Parathyroid adenoma (tissue), 2 donors: ENCODE data around the gene PCBD2.

ENCODE experiments used
- H2AFZ ChIP-seq: fragments of 300-600 bp; sonication (generic); one replicate; pipeline ENCODE4 v1.7.0; 2017; ENCODE audit warnings: antibody characterized with exemption, mild to moderate bottlenecking
- H3K27ac ChIP-seq: fragments of 300-600 bp; sonication (generic); one replicate; pipeline ENCODE4 v1.7.0; 2017
- H3K27me3 ChIP-seq: fragments of 300-600 bp; sonication (generic); one replicate; pipeline ENCODE4 v1.7.0; 2017; ENCODE audit warnings: low read length; ENCODE audit not compliant: control insufficient read depth, insufficient read depth
- H3K36me3 ChIP-seq: fragments of 300-600 bp; sonication (generic); one replicate; pipeline ENCODE4 v1.7.0; 2017; ENCODE audit warnings: low read length; ENCODE audit not compliant: control insufficient read depth, insufficient read depth
- H3K4me1 ChIP-seq: fragments of 300-600 bp; sonication (generic); one replicate; pipeline ENCODE4 v1.7.0; 2017; ENCODE audit warnings: control low read depth
- H3K4me2 ChIP-seq: fragments of 300-600 bp; sonication (generic); one replicate; pipeline ENCODE4 v1.7.0; 2017; ENCODE audit warnings: low read length
- H3K4me3 ChIP-seq: fragments of 300-600 bp; sonication (generic); one replicate; pipeline ENCODE4 v1.7.0; 2017; ENCODE audit warnings: low read depth, low read length
- H3K79me2 ChIP-seq: fragments of 300-600 bp; sonication (generic); one replicate; pipeline ENCODE4 v1.7.0; 2017; ENCODE audit warnings: control low read depth
- H3K9ac ChIP-seq: fragments of 300-600 bp; sonication (generic); one replicate; pipeline ENCODE4 v1.7.0; 2017; ENCODE audit warnings: mild to moderate bottlenecking
- H3K9me3 ChIP-seq: fragments of 300-600 bp; sonication (generic); one replicate; pipeline ENCODE4 v1.7.0; 2017; ENCODE audit warnings: low read length; ENCODE audit not compliant: control insufficient read depth
- TF ChIP-seq, protein P1 (sequence below): fragments of 300-600 bp; sonication (generic); IDR thresholded peaks from one replicate; pipeline ENCODE4 v1.7.0; 2017; ENCODE audit warnings: antibody characterized with exemption, mild to moderate bottlenecking
- donor health status: primary hyperparathyroidism.

Gene PCBD2

DNA sequence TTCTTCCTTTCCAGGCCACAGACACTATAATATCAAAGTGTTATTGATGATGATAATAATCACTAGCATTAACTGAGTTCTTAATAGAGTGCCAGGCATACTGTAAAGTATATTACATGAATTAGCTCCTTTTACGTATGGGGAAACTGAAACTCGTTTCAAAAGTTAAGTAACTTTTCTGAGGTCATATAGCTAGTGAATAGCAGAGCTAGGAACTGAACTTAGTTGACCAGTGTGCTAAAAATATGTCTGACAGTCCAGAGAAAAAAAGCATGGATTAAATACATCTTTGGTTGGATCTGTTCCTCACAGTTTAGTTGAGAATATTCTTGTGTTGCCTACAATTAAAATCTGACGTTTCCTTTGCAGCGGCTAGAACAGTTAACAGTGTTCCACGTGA, 44.4 kb downstream of the PCBD2 start:
- Histone ChIP-seq H2AFZ (no peak overlapping the region), H3K4me3 (no peak overlapping the region), H3K27ac (no peak overlapping the region), H3K4me2 (no peak overlapping the region), H3K9me3 (no peaks in the 10 kb centered on the region), H3K9ac (no peak overlapping the region), H3K27me3 (no peaks in the 10 kb centered on the region), H3K79me2 (no peaks in the 10 kb centered on the region), H3K36me3 (no peaks in the 10 kb centered on the region), H3K4me1 (peaks cover 4% of the 10 kb centered on the region)
- TF ChIP-seq, protein P1, sequence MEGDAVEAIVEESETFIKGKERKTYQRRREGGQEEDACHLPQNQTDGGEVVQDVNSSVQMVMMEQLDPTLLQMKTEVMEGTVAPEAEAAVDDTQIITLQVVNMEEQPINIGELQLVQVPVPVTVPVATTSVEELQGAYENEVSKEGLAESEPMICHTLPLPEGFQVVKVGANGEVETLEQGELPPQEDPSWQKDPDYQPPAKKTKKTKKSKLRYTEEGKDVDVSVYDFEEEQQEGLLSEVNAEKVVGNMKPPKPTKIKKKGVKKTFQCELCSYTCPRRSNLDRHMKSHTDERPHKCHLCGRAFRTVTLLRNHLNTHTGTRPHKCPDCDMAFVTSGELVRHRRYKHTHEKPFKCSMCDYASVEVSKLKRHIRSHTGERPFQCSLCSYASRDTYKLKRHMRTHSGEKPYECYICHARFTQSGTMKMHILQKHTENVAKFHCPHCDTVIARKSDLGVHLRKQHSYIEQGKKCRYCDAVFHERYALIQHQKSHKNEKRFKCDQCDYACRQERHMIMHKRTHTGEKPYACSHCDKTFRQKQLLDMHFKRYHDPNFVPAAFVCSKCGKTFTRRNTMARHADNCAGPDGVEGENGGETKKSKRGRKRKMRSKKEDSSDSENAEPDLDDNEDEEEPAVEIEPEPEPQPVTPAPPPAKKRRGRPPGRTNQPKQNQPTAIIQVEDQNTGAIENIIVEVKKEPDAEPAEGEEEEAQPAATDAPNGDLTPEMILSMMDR = no peak

DNA sequence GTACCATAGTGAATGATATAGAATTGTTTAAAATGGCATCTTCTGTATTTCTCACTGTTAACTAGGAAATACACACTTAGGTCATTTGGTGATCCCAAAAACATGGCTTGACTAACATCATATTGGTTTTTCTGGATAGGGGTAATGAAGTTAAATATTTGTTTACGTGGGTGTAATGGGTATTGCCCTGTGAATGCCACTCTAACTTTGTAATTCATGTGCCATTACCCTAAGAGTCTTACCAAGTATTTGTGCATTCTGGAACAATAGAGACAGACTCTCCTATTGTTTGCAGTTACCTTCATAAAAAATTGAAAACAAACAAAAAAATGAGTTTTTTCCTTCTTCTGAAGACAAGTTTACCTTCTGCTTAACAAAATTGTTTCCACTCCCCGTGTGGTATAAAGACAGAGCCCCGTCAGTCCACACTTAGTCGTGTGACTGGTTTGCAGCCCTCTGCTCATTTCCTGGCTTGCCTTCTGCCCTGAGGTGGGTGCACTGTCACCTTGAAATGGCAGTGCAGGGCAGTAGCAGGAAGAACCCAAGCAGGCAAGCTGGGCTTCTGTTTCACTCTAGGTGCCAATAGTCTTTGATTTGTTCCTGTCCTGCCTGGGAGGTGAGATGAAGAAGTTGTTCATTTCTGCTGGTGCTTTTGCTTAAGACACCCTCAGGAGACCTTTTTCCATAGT, 53.1 kb downstream of the PCBD2 start:
- Histone ChIP-seq H3K9ac (no peak overlapping the region), H3K4me1 (no peaks in the 10 kb centered on the region), H3K79me2 (peaks cover 10% of the 10 kb centered on the region), H2AFZ (no peak overlapping the region), H3K36me3 (no peaks in the 10 kb centered on the region), H3K27me3 (no peaks in the 10 kb centered on the region), H3K4me3 (no peak overlapping the region), H3K9me3 (no peaks in the 10 kb centered on the region), H3K4me2 (no peak overlapping the region), H3K27ac (no peak overlapping the region)
- TF ChIP-seq, protein P1 = no peak

DNA sequence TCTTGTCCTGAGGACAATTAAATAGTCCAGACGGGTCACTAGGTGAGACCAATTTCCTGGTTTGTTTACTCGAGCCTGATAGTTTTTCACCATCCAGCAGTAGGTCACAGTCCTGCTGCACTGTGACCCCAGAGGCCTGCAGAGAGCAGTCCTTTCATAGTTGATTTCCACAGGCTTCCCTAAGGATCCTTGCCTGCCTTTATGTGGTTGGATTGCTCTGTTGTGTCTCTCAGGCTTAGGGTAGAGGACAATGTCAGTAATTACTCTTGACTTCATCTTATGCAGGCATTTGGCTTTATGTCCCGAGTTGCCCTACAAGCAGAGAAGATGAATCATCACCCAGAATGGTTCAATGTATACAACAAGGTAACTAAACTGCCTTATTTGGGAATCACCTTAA, 53.8 kb downstream of the PCBD2 start:
- TF ChIP-seq, protein P1 = no peak
- no peak overlapping the region for H2AFZ ChIP-seq
- no peaks in the 10 kb centered on the region for H3K4me1 ChIP-seq
- H3K9ac ChIP-seq = no peak overlapping the region
- H3K27me3 ChIP-seq = no peaks in the 10 kb centered on the region
- no peaks in the 10 kb centered on the region for H3K9me3 ChIP-seq
- no peak overlapping the region for H3K27ac ChIP-seq
- no peak overlapping the region for H3K4me2 ChIP-seq
- H3K4me3 ChIP-seq = no peak overlapping the region
- peaks cover 10% of the 10 kb centered on the region for H3K79me2 ChIP-seq
- H3K36me3 ChIP-seq = no peaks in the 10 kb centered on the region

DNA sequence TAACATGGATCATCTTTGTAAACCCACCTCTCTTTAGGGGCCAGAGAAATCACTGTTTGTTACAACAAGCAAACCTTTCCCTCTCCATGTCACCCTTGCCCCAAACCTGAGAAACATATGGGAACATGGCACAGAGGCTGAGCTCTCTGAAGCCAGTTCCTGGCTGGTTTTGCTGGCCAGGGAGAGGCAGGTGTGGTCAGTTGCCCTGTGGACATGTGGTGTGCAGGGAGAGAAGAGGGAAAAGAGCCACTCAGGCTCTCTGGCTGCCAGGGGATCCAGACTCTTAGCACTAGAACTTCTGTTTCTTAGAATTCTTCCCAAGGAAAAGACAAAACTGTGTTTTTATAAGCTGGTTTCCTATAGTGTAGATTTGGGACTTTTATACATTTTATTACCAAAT, 58.2 kb downstream of the PCBD2 start:
- Histone ChIP-seq H3K27ac (no peak overlapping the region), H3K4me2 (no peak overlapping the region), H3K4me1 (no peaks in the 10 kb centered on the region), H3K27me3 (no peaks in the 10 kb centered on the region), H3K36me3 (no peaks in the 10 kb centered on the region), H3K79me2 (no peaks in the 10 kb centered on the region), H3K9ac (no peak overlapping the region), H3K9me3 (no peaks in the 10 kb centered on the region), H2AFZ (no peak overlapping the region), H3K4me3 (no peak overlapping the region)
- TF ChIP-seq, protein P1 = no peak
